Hepatocyte (in vitro differentiated cells): ENCODE measurements around the gene CAAP1. TPM values are rescaled to one million over a fixed set of nuclear protein-coding genes. Genes with fewer than 3 reads are reported as not detected.
A peak's percentile ranks its signal among the peaks of the same experiment; 100 is the strongest.

Source experiments
- DNase-seq: peaks from one replicate; pipeline ENCODE4 v3.0.0-alpha.2; 2016; ENCODE audit warnings: low spot score
- H2AFZ ChIP-seq: fragments of 200-600 bp; sonication (generic); 2 replicates; pipeline ENCODE4 v1.6.0; 2016; ENCODE audit warnings: antibody characterized with exemption, mild to moderate bottlenecking
- H3K27ac ChIP-seq: fragments of 200-600 bp; sonication (generic); 2 replicates; pipeline ENCODE4 v1.5.1; 2016; ENCODE audit warnings: mild to moderate bottlenecking
- H3K27me3 ChIP-seq: fragments of 200-600 bp; sonication (generic); 2 replicates; pipeline ENCODE4 v1.6.1; 2016
- H3K36me3 ChIP-seq: fragments of 200-600 bp; sonication (generic); replicated peaks from 2 replicates; pipeline ENCODE4 v1.5.1; 2016; ENCODE audit warnings: low read depth; ENCODE audit not compliant: insufficient read depth
- H3K4me1 ChIP-seq: fragments of 200-600 bp; sonication (generic); 2 replicates; pipeline ENCODE4 v1.5.1; 2016; ENCODE audit warnings: mild to moderate bottlenecking, moderate library complexity; ENCODE audit not compliant: insufficient read depth
- H3K4me2 ChIP-seq: fragments of 200-600 bp; sonication (generic); 2 replicates; pipeline ENCODE4 v1.6.0; 2016
- H3K4me3 ChIP-seq: fragments of 200-600 bp; sonication (generic); 2 replicates; pipeline ENCODE4 v1.5.1; 2016; ENCODE audit warnings: mild to moderate bottlenecking
- H3K79me2 ChIP-seq: fragments of 200-600 bp; sonication (generic); 2 replicates; pipeline ENCODE4 v1.6.0; 2017; ENCODE audit warnings: mild to moderate bottlenecking
- H3K9me2 ChIP-seq: fragments of 200-600 bp; sonication (generic); replicated peaks from 2 replicates; pipeline ENCODE4 v1.6.0; 2017; ENCODE audit warnings: mild to moderate bottlenecking; ENCODE audit not compliant: insufficient read depth
- H3K9me3 ChIP-seq: fragments of 200-600 bp; sonication (generic); 2 replicates; pipeline ENCODE4 v1.5.1; 2016; ENCODE audit warnings: low read depth, mild to moderate bottlenecking
- H4K20me1 ChIP-seq: fragments of 200-600 bp; sonication (generic); 2 replicates; pipeline ENCODE4 v1.6.0; 2016; ENCODE audit warnings: mild to moderate bottlenecking; ENCODE audit not compliant: insufficient read depth, poor library complexity, severe bottlenecking
- CTCF ChIP-seq: fragments of 200-600 bp; sonication (generic); IDR thresholded peaks from 2 replicates; pipeline ENCODE4 v1.5.1; 2016; ENCODE audit warnings: antibody characterized with exemption, mild to moderate bottlenecking; ENCODE audit not compliant: poor library complexity
- EZH2 ChIP-seq: fragments of 200-600 bp; sonication (generic); IDR thresholded peaks from 2 replicates; pipeline ENCODE4 v1.6.1; 2016; ENCODE audit warnings: antibody characterized with exemption, mild to moderate bottlenecking, borderline replicate concordance
- EZH2phosphoT487 ChIP-seq: fragments of 200-600 bp; sonication (generic); IDR thresholded peaks from one replicate; pipeline ENCODE4 v1.6.1; 2018; ENCODE audit warnings: antibody characterized with exemption, mild to moderate bottlenecking, low read depth, moderate library complexity; ENCODE audit not compliant: unreplicated experiment, severe bottlenecking
- WGBS: methylation state at CpG from one replicate; pipeline ENCODE4 v1.1.6; 2016; ENCODE audit warnings: low lambda C conversion rate; ENCODE audit errors: missing lambda C conversion rate; 5-methylcytosine and 5-hydroxymethylcytosine counted together
- polyA plus RNA-seq: library from polyadenylated mRNA; unstranded; fragments of >200 nt; fragmentation: Nextera tagmentation; extraction: Ambion mirVana; gene quantifications from 2 replicates; pipeline ENCODE4 v1.2.1, GENCODE V29; 2016
- total RNA-seq: library from RNA; depleted of rRNA; stranded (reverse); fragments of >200 nt; gene quantifications from 2 replicates; pipeline ENCODE4 v1.2.3, GENCODE V29; 2014

CAAP1 gene
- total and polyA plus RNA-seq, 2 experiments from 2014 or later, result 21.2 to 39.8 TPM

- no peaks in the 10 kb centered on the region for H3K9me2 ChIP-seq
- H4K20me1 ChIP-seq, result no peaks in the 10 kb centered on the region
- no peak overlapping the region for H2AFZ ChIP-seq
- no peaks in the 10 kb centered on the region for H3K4me1 ChIP-seq
- DNase-seq, result peak; percentile 13
- H3K4me3 ChIP-seq, result no peak overlapping the region
- peaks cover 6% of the 10 kb centered on the region for H3K36me3 ChIP-seq
- H3K27me3 ChIP-seq, result no peaks in the 10 kb centered on the region
- H3K4me2 ChIP-seq, result no peak overlapping the region
- TF ChIP-seq EZH2phosphoT487 (no peak), EZH2 (no peak), CTCF (no peak)
- no peaks in the 10 kb centered on the region for H3K79me2 ChIP-seq
- no peaks in the 10 kb centered on the region for H3K9me3 ChIP-seq
- peak overlapping the region; percentile 20 for H3K27ac ChIP-seq
- WGBS, result 68% methylated on average over 4 of the region's 4 CpGs
These were observed 33.0 kb upstream of the CAAP1 start for GRCh38 chr9:26925609-26926008.

- Histone ChIP-seq H3K36me3 (peaks cover 11% of the 10 kb centered on the region), H3K27ac (no peak overlapping the region), H3K9me2 (no peaks in the 10 kb centered on the region), H3K27me3 (no peaks in the 10 kb centered on the region), H3K4me1 (no peaks in the 10 kb centered on the region), H4K20me1 (no peaks in the 10 kb centered on the region), H3K4me2 (no peak overlapping the region), H3K9me3 (no peaks in the 10 kb centered on the region), H2AFZ (no peak overlapping the region), H3K4me3 (no peak overlapping the region), H3K79me2 (no peaks in the 10 kb centered on the region)
- WGBS, result 39% methylated on average over 1 of the region's 1 CpG
- no peak for TF ChIP-seq EZH2phosphoT487
- TF ChIP-seq EZH2, result no peak
- no peak for TF ChIP-seq CTCF
- no peak for DNase-seq
These were observed 27.1 kb upstream of the CAAP1 start for GRCh38 chr9:26919698-26920097.

GRCh38 chr9:26913138-26913668, 20.6 kb upstream of the CAAP1 start:
- no peak overlapping the region for H3K4me3 ChIP-seq
- no peaks in the 10 kb centered on the region for H3K4me1 ChIP-seq
- no peaks in the 10 kb centered on the region for H3K79me2 ChIP-seq
- H3K36me3 ChIP-seq, result no peaks in the 10 kb centered on the region
- H3K27ac ChIP-seq, result no peak overlapping the region
- H3K4me2 ChIP-seq, result no peak overlapping the region
- DNase-seq, result no peak
- TF ChIP-seq CTCF, result no peak
- TF ChIP-seq EZH2phosphoT487, result no peak
- no peak for TF ChIP-seq EZH2
- no peak overlapping the region for H2AFZ ChIP-seq
- H3K9me2 ChIP-seq, result no peaks in the 10 kb centered on the region
- no peaks in the 10 kb centered on the region for H3K27me3 ChIP-seq
- 96% methylated on average over 2 of the region's 2 CpGs for whole genome bisulfite sequencing
- no peaks in the 10 kb centered on the region for H3K9me3 ChIP-seq
- no peaks in the 10 kb centered on the region for H4K20me1 ChIP-seq

- Histone ChIP-seq H3K27me3 (no peaks in the 10 kb centered on the region), H3K36me3 (no peaks in the 10 kb centered on the region), H2AFZ (no peak overlapping the region), H3K9me3 (no peaks in the 10 kb centered on the region), H3K4me2 (no peak overlapping the region), H3K27ac (no peak overlapping the region), H3K4me1 (no peaks in the 10 kb centered on the region), H3K9me2 (no peaks in the 10 kb centered on the region), H4K20me1 (no peaks in the 10 kb centered on the region), H3K79me2 (no peaks in the 10 kb centered on the region), H3K4me3 (no peak overlapping the region)
- 85% methylated on average over 1 of the region's 1 CpG for WGBS
- DNase-seq, result no peak
- TF ChIP-seq EZH2phosphoT487, result no peak
- TF ChIP-seq EZH2, result no peak
- TF ChIP-seq CTCF, result no peak
These were observed 12.1 kb upstream of the CAAP1 start for GRCh38 chr9:26904671-26905070.
